KBM-7 (cell line): Measurements from ENCODE around the gene CHAC1.
A peak's percentile ranks its signal among the peaks of the same experiment; 100 is the strongest.

Experiments
- DNase-seq: peaks from one replicate; pipeline ENCODE4 v3.0.0-alpha.2; 2015
- in situ Hi-C: fragments of 300-500 bp; cut with MboI; formaldehyde crosslinking; loops from 2 replicates; pipeline ENCODE4 v1.14.3; 2020; ENCODE audit warnings: low sequenced_read_pairs, low pct_unique_long_range_greater_than_20kb, mixed read lengths

Gene CHAC1

GRCh38 chr15:40934457-40934856, 18.8 kb upstream of the CHAC1 start:
- in situ Hi-C loops: no loop called here

GRCh38 chr15:40936234-40936708, 17.0 kb upstream of the CHAC1 start:
- DNase-seq: no peak
- in situ Hi-C loops: no loop called here

More at GRCh38 chr15:40934457-40934856, 18.8 kb upstream of the CHAC1 start:
- no peak for DNase-seq

DNA sequence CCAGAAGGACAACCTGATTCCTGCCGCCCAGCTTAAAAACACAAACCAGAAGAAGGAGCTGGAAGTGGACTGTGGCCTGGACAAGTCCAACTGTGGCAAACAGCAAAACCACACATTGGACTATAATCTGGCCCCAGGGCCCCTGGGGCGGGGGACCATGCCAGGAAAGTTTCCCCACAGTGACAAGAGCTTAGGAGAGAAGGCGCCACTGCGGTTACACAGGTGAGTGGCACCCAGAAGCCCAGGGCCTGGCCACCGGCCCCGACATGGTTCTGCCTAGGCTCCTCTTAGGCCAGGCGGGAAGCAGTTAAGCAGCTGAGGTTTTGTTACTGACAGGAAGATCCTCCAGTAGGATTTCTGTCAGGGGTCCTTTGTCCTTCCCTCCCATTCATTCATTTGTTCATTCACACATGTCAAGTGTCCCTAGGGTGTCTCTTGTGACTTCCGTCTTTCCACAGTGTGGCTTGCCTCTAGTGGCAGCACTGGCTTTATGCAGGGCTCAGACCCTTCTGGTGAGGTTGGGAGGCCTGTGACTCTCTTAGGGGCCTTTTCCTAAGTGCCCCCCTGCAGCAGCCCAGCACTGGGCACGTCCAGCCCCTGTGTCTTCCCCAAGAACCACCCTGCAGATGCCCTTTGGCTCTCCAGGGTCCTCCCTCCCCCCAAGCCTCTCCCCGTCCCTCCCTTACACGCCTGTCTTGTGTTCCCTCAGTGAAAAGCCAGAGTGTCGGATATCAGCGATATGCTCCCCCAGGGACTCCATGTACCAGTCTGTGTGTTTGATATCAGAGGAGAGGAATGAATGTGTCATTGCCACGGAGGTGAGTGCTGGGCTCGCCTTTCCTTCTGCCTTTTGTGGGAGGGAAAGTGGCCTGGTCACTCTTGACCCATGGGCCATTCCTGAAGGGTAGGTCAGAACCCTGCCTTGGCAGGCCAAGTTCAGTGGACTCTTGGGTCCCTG, 16.3 kb upstream of the CHAC1 start:
- DNase-seq: no peak
- in situ Hi-C loops: no loop called here

GRCh38 chr15:40937762-40938535, 15.3 kb upstream of the CHAC1 start:
- in situ Hi-C loops: no loop called here
- no peak for DNase-seq

DNA sequence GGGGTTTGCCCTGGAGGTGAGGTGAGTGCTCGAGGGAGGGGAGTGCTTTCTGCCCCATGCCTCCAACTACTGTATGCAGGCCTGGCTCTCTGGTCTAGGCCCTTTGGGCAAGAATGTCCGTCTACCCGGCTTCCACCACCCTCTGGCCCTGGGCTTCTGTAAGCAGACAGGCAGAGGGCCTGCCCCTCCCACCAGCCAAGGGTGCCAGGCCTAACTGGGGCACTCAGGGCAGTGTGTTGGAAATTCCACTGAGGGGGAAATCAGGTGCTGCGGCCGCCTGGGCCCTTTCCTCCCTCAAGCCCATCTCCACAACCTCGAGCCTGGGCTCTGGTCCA, 14.8 kb upstream of the CHAC1 start:
- no peak for DNase-seq
- in situ Hi-C loops: no loop called here

- in situ Hi-C loops: no loop called here
Measured at GRCh38 chr15:40940296-40940801, 12.9 kb upstream of the CHAC1 start.

GRCh38 chr15:40941068-40941527, 12.2 kb upstream of the CHAC1 start:
- in situ Hi-C loops: no loop called here
- peak; percentile 31 for DNase-seq

More at GRCh38 chr15:40940296-40940801, 12.9 kb upstream of the CHAC1 start:
- DNase-seq: peak; percentile 40

DNA sequence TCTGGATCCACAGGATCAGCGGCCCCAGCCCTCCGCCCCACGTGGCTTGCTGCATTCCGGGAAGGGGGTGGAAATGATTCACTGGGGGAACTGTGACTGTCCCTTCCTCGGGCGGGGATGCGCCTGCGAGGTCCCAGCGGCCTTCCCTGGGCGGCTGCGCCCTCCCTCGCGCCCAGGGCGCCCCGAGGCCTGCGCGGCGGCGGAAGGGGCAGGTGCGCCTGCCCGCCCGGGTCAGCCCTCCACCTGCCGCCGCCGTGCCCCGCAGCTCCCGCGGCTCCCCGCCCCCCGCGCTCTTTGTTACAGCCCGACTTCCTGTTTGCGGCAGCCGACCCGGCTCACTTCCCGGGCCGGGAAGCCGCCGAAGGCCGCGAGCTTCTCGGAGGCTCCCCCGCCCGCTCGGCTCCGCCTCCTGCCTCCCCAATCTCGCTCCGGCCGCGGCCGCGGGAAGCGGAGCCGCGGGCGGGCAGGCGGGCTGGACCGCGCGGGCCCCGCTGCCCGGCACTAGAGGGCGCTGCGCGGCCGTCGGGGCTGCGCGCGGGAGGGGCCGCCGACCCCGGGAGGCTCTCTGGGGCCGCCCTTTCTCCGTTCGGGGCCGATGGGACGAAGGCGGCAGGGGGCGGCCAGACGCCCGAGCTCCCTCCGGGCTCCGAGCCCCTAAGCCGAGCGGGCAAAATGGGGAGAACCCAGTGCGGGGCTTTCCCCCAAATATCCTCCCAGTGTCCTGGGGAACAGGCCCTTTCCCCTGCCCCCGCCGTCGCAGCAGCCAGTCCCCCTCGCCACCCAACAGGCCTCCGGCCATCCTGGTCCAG, 11.5 kb upstream of the CHAC1 start:
- DNase-seq: peak; percentile 83
- in situ Hi-C loops: no loop called here

DNA sequence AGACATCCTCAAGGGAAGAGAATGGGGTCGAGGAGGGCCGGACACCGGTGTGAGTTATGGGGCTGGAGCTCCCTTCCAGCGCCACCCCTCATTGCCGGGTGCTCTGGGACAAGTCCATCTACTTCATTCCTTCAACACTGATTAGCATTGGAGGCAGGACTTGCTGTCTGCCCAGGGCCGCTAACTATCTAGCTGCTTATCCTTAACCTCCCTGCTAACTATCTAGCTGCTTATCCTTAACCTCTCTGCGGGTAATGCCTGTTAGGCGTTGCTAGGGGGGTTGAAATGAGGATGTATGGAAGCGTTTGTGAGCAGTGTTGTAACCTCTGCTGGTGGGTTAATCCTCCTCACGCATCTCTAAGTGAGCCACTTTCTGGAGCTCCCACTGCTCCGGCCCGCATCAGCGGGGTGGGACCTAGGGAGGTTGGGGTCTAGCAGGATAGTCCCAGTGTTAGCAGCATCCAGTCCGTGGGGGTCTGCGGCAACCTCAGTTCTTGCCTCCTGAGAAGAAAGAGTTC, 10.9 kb upstream of the CHAC1 start:
- DNase-seq: peak; percentile 29
- in situ Hi-C loops: no loop called here

- in situ Hi-C loops: no loop called here
- DNase-seq: no peak
Measured at GRCh38 chr15:40942878-40943277, 10.4 kb upstream of the CHAC1 start.

- no peak for DNase-seq
- in situ Hi-C loops: no loop called here
Measured at GRCh38 chr15:40943764-40944365, 9.4 kb upstream of the CHAC1 start.

DNA sequence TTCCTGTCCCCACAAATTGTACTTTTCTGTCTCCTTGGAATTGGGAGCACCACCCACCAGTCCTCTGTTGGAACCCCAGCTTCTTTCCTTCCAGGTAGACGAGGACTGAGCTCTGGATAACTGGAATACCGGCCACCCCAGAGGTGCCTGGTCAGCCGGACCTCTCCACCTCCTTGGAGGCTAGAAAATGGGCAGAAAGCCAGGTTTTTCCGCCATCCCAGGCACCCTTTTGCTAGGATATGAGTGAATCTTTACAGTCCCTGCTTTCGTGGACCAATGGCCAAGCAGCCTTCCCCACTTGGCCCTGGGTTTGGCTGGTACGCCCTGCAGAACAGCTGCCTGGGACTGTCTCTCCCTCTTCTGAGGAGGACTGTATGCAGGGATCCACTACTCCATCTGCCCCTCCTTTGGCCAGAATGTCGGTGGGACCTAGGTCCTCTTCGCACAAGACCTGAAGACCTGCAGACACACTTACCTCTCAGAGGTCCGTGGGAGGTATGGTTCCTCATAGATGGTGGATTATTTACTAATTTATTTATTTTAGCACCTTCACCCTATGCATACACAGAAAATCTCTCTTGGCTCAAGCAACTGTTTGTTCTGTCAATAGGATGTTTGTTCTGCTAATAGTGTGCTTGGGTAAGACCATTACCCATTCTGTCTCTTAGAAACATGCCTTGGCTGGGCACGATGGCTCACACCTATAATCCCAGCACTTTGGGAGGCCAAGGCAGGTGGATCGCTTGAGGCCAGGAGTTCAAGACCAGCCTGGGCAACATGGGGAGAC, 8.6 kb upstream of the CHAC1 start:
- in situ Hi-C loops: no loop called here
- no peak for DNase-seq

- in situ Hi-C loops: no loop called here
- no peak for DNase-seq
Measured at GRCh38 chr15:40948706-40949473, 4.4 kb upstream of the CHAC1 start.

DNA sequence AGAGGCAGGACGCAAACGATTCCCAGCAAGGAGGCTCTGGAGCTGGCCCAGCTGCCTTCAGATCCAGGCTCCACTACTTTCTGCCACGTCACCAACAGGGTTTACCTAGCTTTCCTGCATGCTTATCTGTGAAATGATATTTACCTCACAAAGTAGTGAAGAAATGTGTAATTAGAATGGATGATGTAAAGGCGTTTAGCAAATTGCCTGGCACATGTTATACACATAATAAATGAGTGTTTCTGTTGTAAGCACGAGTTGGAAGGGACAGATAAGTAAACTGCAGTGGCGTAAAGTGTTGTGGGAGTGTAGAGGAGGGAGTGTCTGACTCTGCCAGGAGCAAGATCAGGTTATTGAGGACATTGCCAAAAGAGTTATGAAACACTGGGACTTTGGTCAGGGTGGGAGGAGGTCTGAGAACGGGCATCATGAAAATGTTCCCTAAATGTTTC, 3.5 kb upstream of the CHAC1 start:
- no peak for DNase-seq
- in situ Hi-C loops: no loop called here

GRCh38 chr15:40951764-40952163, 1.5 kb upstream of the CHAC1 start:
- in situ Hi-C loops: no loop called here
- no peak for DNase-seq

DNA sequence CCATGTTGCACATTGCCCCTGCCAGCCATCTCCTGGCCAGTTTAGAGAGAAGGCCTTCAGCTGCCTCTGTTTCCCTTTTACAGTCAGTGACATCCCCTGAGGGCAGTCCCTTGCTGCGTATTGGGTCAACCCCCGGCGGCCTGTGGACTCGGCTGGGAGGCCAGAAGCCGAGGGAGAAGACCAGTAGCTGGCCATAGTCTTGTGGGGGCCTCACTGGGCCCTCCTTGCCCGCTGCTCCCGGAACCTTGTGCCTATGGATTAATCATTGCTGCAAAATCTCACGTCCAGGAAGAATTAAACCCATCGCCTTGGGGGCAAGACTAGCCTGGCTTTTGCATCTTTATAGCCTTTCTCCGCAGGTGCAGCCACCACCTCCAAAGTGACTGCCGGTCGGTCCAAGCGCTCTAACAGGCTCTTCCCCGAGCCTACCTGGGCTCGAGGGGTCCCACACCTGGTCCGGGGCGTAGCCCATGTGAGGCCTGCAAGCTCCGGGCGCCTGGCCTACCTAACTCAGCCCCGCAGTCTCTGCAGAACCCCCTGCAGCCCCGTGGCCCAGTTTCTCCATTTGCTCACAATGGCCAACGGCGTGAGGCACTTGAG, 870 bp upstream of the CHAC1 start:
- no peak for DNase-seq

GRCh38 chr15:40953713-40954074, 423 bp downstream of the CHAC1 start:
- in situ Hi-C loops: no loop called here
- no peak for DNase-seq

More for the DNA sequence above, 870 bp upstream of the CHAC1 start:
- in situ Hi-C loops: no loop called here
